GM12878 (cell line): ENCODE data around the gene CALML4. TPM values are rescaled to one million over a fixed set of nuclear protein-coding genes. Genes with fewer than 3 reads are reported as not detected.
A peak's percentile ranks its signal among the peaks of the same experiment; 100 is the strongest.

Experiments
- ATAC-seq: fragments of 200-7000 bp; cut with Tn5 transposase; 3 replicates; pipeline ENCODE4 v1.9.1; 2020; ENCODE audit warnings: mild to moderate bottlenecking, moderate library complexity
- BruUV-seq: library from RNA; stranded (reverse); fragments of 400-500 nt; replicated peaks from 2 replicates; lab custom pipeline; 2021; lab: Mats Ljungman, UMichigan
- CTCF ChIA-PET: fragments of 300-600 bp; sonication (Branson Sonifier 250); formaldehyde crosslinking; extraction: SDS; loops from one replicate; lab custom pipeline; 2021; ENCODE audit warnings: inconsistent platforms; lab: Yijun Ruan, JAX
- POLR2A ChIA-PET: fragments of 350-600 bp; formaldehyde crosslinking; extraction: SDS; loops from one replicate; lab custom pipeline; 2021; ENCODE audit warnings: inconsistent platforms; lab: Charles Lee
- RAD21 ChIA-PET: fragments of 300-600 bp; sonication (Branson Sonifier 250); formaldehyde crosslinking; loops from one replicate; lab custom pipeline; 2023; ENCODE audit warnings: antibody characterized with exemption; ENCODE audit not compliant: unreplicated experiment; lab: Charles Lee
- SMC1A ChIA-PET: fragments of 300-600 bp; sonication (Branson Sonifier 250); formaldehyde crosslinking; loops from one replicate; lab custom pipeline; 2023; ENCODE audit not compliant: unreplicated experiment, uncharacterized antibody; lab: Charles Lee
- DNase-seq: peaks from one replicate; pipeline ENCODE4 v3.0.0-alpha.2; 2011; ENCODE audit warnings: low read depth, low spot score
- FAIRE-seq: peaks from 3 replicates; lab custom pipeline; 2011; peaks lifted over from hg19 to GRCh38; lab: Jason Lieb, UNC
- H2AFZ ChIP-seq: 2 replicates; pipeline ENCODE4 v1.6.0; 2011; ENCODE audit warnings: low read depth, low read length, control low read depth; ENCODE audit not compliant: control insufficient read depth
- H3K27ac ChIP-seq: 2 replicates; pipeline ENCODE4 v1.5.1; 2011; ENCODE audit warnings: control low read depth; ENCODE audit not compliant: control insufficient read depth, insufficient read depth
- H3K27me3 ChIP-seq, 2 experiments: replicated peaks in 1 of 2; 2 replicates each; pipeline versions ENCODE4 v1.6.0 to v1.6.1; 2011; ENCODE audit warnings: low read length in 1 of 2; ENCODE audit not compliant: control insufficient read depth in 2 of 2, insufficient read depth in 2 of 2
- H3K36me3 ChIP-seq, 2 experiments: 2 replicates each; pipeline ENCODE4 v1.5.1; 2011; ENCODE audit warnings: low read length in 1 of 2; ENCODE audit not compliant: control insufficient read depth in 2 of 2, insufficient read depth in 2 of 2
- H3K4me1 ChIP-seq: 2 replicates; pipeline ENCODE4 v1.6.1; 2011; ENCODE audit warnings: mild to moderate bottlenecking, low read length, moderate library complexity, mixed read lengths; ENCODE audit not compliant: control insufficient read depth, insufficient read depth
- H3K4me2 ChIP-seq: 2 replicates; pipeline ENCODE4 v1.6.0; 2011; ENCODE audit warnings: control low read depth; ENCODE audit not compliant: control insufficient read depth, insufficient read depth
- H3K4me3 ChIP-seq: fragments of 200-600 bp; sonication (generic); 2 replicates; pipeline ENCODE4 v1.5.1; 2016
- H3K79me2 ChIP-seq: 2 replicates; pipeline ENCODE4 v1.6.0; 2011; ENCODE audit warnings: low read length; ENCODE audit not compliant: control insufficient read depth, insufficient read depth
- H3K9ac ChIP-seq: 2 replicates; pipeline ENCODE4 v1.8.0; 2011; ENCODE audit warnings: low read length, control low read depth, mixed read lengths; ENCODE audit not compliant: control insufficient read depth, insufficient read depth
- H3K9me3 ChIP-seq: replicated peaks from 3 replicates; pipeline ENCODE4 v1.5.1; 2011; ENCODE audit warnings: mild to moderate bottlenecking, low read length; ENCODE audit not compliant: control insufficient read depth, insufficient read depth
- H4K20me1 ChIP-seq: 2 replicates; pipeline ENCODE4 v1.6.0; 2011; ENCODE audit not compliant: control insufficient read depth, insufficient read depth
- CTCF ChIP-seq, 3 experiments: IDR thresholded peaks in 2 of 3; conservative IDR thresholded peaks in 1 of 3; 2 replicates each; pipeline ENCODE4 v1.5.1; 2011; ENCODE audit warnings: low read depth in 3 of 3, low read length in 3 of 3, mild to moderate bottlenecking in 3 of 3, control low read depth in 2 of 3, moderate library complexity in 2 of 3, inconsistent platforms in 1 of 3, mixed read lengths in 1 of 3; ENCODE audit not compliant: control insufficient read depth in 2 of 3, insufficient read depth in 1 of 3; ENCODE audit errors: extremely low read depth in 1 of 3
- E2F8 ChIP-seq: fragments of 450-650 bp; IDR thresholded peaks from 2 replicates; pipeline ENCODE4 v1.6.1; 2018; ENCODE audit warnings: mild to moderate bottlenecking, low read depth, moderate library complexity; ENCODE audit not compliant: partially characterized antibody
- RAD21 ChIP-seq: IDR thresholded peaks from 2 replicates; pipeline ENCODE4 v1.6.1; 2011; ENCODE audit warnings: mild to moderate bottlenecking, low read depth, low read length, moderate library complexity; ENCODE audit not compliant: insufficient read depth
- SIX5 ChIP-seq: IDR thresholded peaks from 2 replicates; pipeline ENCODE4 v1.6.1; 2011; ENCODE audit warnings: mild to moderate bottlenecking, low read depth, low read length, moderate library complexity; ENCODE audit not compliant: severe bottlenecking
- SMC3 ChIP-seq: IDR thresholded peaks from 2 replicates; pipeline ENCODE4 v1.6.1; 2011; ENCODE audit warnings: low read length, improper control_type of control experiment, borderline replicate concordance
- YY1 ChIP-seq: IDR thresholded peaks from 2 replicates; pipeline ENCODE4 v1.6.1; 2011; ENCODE audit warnings: low read depth, mild to moderate bottlenecking, low read length
- WGBS: methylation state at CpG from one replicate; pipeline ENCODE4 v1.1.6; 2016; ENCODE audit warnings: low lambda C conversion rate; ENCODE audit not compliant: insufficient replicate concordance, insufficient coverage; ENCODE audit errors: missing lambda C conversion rate; 5-methylcytosine and 5-hydroxymethylcytosine counted together
- in situ Hi-C: fragments of 300-500 bp; cut with MboI; formaldehyde crosslinking; loops from 9 replicates; pipeline ENCODE4 v1.14.3; 2018; ENCODE audit warnings: mixed read lengths
- intact Hi-C: fragments of 100-400 bp; cut with micrococcal nuclease; formaldehyde crosslinking; loops from one replicate; pipeline ENCODE4 v1.14.2; 2022; ENCODE audit not compliant: unreplicated experiment
- polyA plus RNA-seq, 11 experiments: library from polyadenylated mRNA; depleted of rRNA in 4 of 11; unstranded in 6 of 11; stranded (reverse) in 5 of 11; fragments of >200 nt; fragmentation: Nextera tagmentation in 4 of 11; fragmentation: Illumina TruSeq in 1 of 11; extraction: Ambion mirVana in 4 of 11; extraction: Trizol in 1 of 11; gene quantifications; 1 replicate in 1 of 11; 2 replicates in 10 of 11; pipeline versions ENCODE4 v1.2.1 to v1.2.3, GENCODE V29; 2011 to 2016; ENCODE audit warnings: inconsistent platforms in 2 of 11, missing spikeins in 2 of 11, low read depth in 1 of 11
- total RNA-seq, 4 experiments: library from RNA; depleted of rRNA in 3 of 4; stranded (reverse); fragments of >200 nt in 3 of 4; fragmentation: Illumina TruSeq in 1 of 4; extraction: Trizol in 1 of 4; gene quantifications; 2 replicates each; pipeline versions ENCODE4 v1.2.1 to v1.2.3, GENCODE V29; 2013 to 2021

The CALML4 gene
- total and polyA plus RNA-seq, 10 of the 15 experiments (the other 5 are each of a cell fraction or from before 2014, with no cell fraction given) = 1.7 to 15.9 (median 5.1) TPM

- POLR2A ChIA-PET = interaction anchor here (0.6 to 1.0 kb wide), 3 partner anchors 86 to 292 kb away, joined by 3 to 10 read pairs (median 3); partner anchors contain the start of gene PIAS1
- no peak overlapping the region for H3K4me3 ChIP-seq
- TF ChIP-seq RAD21 (peak; percentile 91), SIX5 (no peak), YY1 (0 out of 2 replicates have a peak, but pooled peaks have one; percentile 35), E2F8 (no peak), SMC3 (peak; percentile 86), CTCF (IDR thresholded peaks at IDR 0.05 in 2 of 3, conservative IDR thresholded peaks at IDR 0.05 in 1 of 3; ENCODE audit: control insufficient read depth in 2 of 3, extremely low read depth in 1 of 3, insufficient read depth in 1 of 3, low read depth in 3 of 3, low read length in 3 of 3) (peak; percentile 54 to 66 (median 62))
- H3K79me2 ChIP-seq = no peaks in the 10 kb centered on the region
- 81% methylated on average over 4 of the region's 4 CpGs for WGBS
- no peaks in the 10 kb centered on the region for H3K27me3 ChIP-seq
- BruUV-seq = no TSS peak
- no peak overlapping the region for H2AFZ ChIP-seq
- ATAC-seq = peak; percentile 36; the same call in 1 of the 3 replicates
- H3K9ac ChIP-seq = no peak overlapping the region
- no peak overlapping the region for H3K27ac ChIP-seq
- no peaks in the 10 kb centered on the region for H3K4me1 ChIP-seq
- SMC1A ChIA-PET = interaction anchor here (0.6 to 7.0 kb wide), 21 partner anchors 9 to 319 kb away, joined by 3 to 97 read pairs (median 4); partner anchors contain the start of gene PIAS1
- DNase-seq = no peak
- H4K20me1 ChIP-seq = no peaks in the 10 kb centered on the region
- intact Hi-C loops = loop anchor here (1.0 to 5.0 kb wide), 3 partner anchors 98 to 314 kb away; partner anchors contain the start of gene RNU6-1
- in situ Hi-C loops = loop anchor here (5.0 kb wide), 1 partner anchor 293 kb away; no protein-coding TSS in a partner anchor
- RAD21 ChIA-PET = interaction anchor here (0.7 to 4.3 kb wide), 14 partner anchors 9 to 370 kb away, joined by 3 to 67 read pairs (median 4); partner anchors contain the start of gene PIAS1
- H3K4me2 ChIP-seq = no peak overlapping the region
- CTCF ChIA-PET = interaction anchor here (0.7 to 9.6 kb wide), 27 partner anchors 9 to 322 kb away, joined by 3 to 119 read pairs (median 5); partner anchors contain the start of genes CLN6 and PIAS1
- FAIRE-seq = peak; percentile 83
- H3K36me3 ChIP-seq = peaks cover 6 to 30% of the 10 kb centered on the region in 2 experiments
- no peaks in the 10 kb centered on the region for H3K9me3 ChIP-seq
These were observed 50.1 kb downstream of the CALML4 start for GRCh38 chr15:68154923-68155559.
